D721Med (cell line): ENCODE results near the gene SCGB1D1.

Source experiments
- DNase-seq: peaks from one replicate; pipeline ENCODE4 v3.0.0; 2011; ENCODE audit warnings: low spot score; ENCODE audit not compliant: insufficient read length
- FAIRE-seq: peaks from 2 replicates; lab custom pipeline; 2011; peaks lifted over from hg19 to GRCh38; lab: Jason Lieb, UNC
- CTCF ChIP-seq: IDR thresholded peaks from 2 replicates; pipeline ENCODE4 v1.5.1; 2012; ENCODE audit warnings: mild to moderate bottlenecking, control low read depth; ENCODE audit not compliant: insufficient read depth; ENCODE audit errors: missing control alignments

SCGB1D1 gene

DNA sequence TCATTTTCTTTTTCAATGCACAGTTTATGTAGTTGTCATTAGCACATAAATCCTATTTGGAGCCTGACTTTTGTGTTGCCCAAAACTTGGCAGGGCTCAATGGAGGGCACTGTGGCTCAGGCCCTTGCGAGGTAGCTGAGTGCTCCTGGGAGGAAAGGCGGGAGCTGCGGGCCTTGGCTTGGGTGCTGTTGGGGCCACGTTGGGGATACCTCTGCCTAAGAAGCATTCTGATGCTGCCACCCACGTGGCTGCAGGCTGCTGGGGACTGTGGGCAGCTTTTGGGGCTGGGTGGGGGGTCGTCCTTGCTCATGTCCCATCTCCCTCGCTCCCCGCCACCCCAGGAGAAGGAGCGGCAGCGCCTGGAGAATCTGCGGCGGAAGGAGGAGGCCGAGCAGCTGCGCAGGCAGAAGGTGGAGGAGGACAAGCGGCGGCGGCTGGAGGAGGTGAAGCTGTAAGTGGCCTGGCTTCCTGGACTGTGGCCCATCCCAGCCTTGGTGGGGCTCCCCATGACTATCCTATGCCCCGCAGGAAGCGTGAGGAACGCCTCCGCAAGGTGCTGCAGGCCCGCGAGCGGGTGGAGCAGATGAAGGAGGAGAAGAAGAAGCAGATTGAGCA, 45.3 kb upstream of the SCGB1D1 start:
- DNase-seq, result no peak
- FAIRE-seq, result no peak
- TF ChIP-seq CTCF, result no peak

GRCh38 chr11:62145261-62145871, 44.6 kb upstream of the SCGB1D1 start:
- DNase-seq, result no peak
- FAIRE-seq, result no peak
- TF ChIP-seq CTCF, result no peak

DNA sequence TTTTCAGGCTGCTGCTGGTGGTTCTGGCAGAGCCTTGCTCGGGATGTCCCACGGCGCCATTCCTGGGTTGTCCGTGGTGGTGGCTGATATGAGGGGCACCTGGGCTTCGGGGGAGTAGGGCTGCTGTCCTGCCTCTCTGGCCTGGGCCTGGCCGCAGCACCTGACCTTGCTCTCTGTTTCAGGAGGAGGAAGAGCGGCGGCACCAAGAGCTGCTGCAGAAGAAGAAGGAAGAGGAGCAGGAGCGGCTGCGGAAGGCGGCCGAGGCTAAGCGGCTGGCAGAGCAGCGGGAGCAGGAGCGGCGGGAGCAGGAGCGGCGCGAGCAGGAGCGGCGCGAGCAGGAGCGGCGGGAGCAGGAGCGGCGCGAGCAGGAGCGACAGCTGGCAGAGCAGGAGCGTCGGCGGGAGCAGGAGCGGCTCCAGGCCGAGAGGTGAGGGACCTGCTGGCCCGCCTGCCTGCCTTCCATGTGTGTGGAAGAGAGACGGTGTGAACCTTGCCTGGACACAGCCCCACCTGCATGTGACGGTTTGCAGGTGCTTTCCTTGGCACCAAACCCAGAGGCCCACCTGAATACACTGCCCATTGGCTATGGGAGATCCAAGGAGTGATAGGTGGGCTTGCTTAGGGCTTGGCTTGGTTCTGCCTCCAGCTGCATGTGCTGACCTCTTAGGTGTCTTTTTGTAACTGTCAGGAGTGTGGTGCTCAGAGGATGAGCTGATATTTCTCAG, 43.4 kb upstream of the SCGB1D1 start:
- no peak for FAIRE-seq
- no peak for DNase-seq
- TF ChIP-seq CTCF, result no peak

GRCh38 chr11:62147545-62147944, 42.5 kb upstream of the SCGB1D1 start:
- no peak for DNase-seq
- no peak for TF ChIP-seq CTCF

DNA sequence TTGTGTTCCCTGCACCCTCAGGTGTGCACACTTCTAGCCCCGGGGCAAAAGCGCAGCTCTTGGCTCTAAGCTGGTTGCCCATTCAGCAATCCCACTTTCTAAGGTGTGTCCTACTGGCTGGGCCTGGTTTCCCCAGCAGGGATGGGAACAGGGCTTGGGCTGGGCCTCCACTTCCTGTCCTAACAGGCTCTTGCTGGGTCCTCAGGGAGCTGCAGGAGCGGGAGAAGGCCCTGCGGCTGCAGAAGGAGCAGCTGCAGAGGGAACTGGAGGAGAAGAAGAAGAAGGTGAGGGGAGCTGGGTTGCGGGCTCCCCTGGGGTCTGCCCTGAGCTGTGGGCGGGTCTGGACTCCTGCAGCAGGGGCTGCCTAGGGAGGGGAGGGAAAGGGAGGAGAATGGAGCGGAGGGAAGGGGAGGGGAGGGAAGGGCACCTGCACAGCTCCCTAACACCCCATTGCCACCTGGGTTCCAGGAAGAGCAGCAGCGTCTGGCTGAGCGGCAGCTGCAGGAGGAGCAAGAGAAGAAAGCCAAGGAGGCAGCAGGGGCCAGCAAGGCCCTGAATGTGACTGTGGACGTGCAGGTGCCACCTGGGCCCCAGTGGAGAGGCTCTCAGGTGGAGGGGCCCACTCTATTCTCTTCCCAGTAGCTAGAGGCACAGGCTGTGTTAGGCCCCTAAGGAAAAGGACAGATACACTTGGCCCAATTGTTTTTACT, 41.6 kb upstream of the SCGB1D1 start:
- FAIRE-seq (no peak), DNase-seq (no peak)
- TF ChIP-seq CTCF, result no peak

More at GRCh38 chr11:62147545-62147944, 42.5 kb upstream of the SCGB1D1 start:
- no peak for FAIRE-seq

DNA sequence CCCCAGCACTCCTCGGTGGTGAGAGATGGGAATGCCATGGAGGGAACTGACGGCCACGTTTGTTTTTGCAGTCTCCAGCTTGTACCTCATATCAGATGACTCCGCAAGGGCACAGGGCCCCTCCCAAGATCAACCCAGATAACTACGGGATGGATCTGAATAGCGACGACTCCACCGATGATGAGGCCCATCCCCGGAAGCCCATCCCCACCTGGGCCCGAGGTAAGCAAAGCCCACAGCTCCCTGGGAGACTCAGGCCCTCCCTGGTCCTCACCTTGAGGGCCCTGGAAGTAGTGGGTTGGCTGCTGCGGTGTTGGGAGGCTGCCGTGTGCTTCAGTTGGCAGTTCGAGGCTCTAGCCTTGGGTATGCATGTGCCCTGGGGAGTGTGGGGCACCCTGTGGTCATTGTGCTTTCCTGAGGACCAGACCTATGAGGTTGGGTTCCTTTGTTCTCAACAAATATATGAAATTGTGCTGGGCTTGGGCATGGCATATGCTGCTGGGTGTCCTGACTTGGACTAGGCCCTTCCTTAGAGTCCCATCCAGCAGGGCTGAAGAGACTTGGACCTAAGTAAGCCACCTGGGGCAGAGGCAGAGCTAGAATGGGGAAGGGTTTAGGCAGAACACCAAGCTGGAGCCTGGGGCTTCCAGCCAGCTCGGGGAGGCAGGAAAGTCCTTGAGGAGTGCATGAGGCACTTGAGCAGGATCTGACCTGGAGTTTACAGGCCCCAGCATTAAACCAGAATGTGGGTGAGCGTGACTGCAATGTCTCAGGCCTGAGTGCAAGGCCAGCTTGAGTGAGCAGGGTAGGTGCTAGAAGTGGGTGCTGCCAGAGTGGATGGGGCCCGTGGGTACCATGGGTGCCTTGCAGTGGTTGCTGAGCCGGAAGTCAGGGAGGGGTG, 39.8 kb upstream of the SCGB1D1 start:
- TF ChIP-seq CTCF, result no peak
- DNase-seq, result no peak
- no peak for FAIRE-seq
